ENCODE data around the gene DPP7.

DPP7 gene

DNA sequence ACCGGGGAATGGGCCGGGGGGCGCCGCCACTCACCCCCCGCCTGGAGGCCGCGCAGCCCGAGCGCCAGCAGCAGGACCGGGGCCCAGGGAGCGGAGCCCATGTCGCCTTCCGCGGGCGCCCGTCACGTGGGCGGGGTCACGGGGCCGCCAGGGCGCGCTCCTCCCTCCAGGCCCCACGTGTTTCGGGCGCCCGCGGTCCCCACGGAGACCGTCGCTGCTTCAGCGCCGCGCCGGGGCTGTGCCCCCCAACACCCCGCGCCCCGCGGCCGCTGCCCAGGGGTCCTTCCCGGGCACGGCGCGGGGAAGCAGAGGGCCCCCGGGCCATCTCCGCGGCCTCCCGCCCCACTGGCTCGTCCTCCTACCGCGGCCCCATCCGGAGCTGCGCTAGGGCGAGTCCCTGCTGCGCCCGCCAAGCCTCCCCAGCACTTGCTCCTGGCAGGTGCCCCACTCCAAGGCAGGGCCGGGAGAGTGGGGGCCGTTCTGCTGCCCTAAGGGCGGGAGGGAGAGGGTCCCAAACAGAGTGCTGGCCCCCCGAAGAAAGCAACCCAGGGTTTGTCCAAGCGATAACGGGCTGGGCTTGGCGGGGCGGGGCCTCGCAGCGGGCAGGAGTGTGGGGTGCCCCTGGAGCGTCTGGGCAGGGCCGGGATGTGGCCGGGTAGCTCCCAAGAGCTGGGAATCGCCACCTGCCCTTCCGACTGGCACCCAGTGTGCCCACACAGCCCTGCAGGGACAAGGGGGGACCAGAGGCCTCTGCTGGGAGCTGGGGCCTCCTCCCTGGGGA lies at the start of gene DPP7:
TSS of gene DPP7 (minus strand) at position 121 of the 781 bp plus-strand sequence. CDS start at position 101, 20 bp downstream.
- DNase-seq (ENCODE audit: low read depth in 2 of 3, low spot score in 2 of 3): peak; percentile 49 to 66 (median 65)

DNA sequence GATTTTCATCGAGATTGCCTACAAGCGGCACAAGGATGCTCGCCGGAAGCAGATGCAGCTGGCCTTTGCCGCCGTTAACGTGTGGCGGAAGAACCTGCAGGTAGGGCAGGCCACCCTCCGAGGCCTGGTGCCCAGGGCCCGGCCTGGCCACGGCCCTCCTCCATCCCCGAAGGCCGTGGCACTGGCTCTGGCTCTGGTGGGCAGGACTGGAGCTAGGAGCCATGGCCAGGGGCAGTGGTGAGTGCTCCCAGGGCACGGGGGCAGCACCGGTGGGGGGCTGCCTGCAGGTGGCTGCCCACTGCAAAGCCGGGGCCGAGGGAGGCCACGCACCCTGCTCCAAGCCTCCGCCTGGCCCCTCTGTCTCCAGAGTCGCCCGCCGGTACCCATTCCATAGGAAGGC lies 49.3 kb upstream of the DPP7 start:
- no peak for DNase-seq (ENCODE audit: low read depth in 2 of 3, low spot score in 2 of 3)

DNA sequence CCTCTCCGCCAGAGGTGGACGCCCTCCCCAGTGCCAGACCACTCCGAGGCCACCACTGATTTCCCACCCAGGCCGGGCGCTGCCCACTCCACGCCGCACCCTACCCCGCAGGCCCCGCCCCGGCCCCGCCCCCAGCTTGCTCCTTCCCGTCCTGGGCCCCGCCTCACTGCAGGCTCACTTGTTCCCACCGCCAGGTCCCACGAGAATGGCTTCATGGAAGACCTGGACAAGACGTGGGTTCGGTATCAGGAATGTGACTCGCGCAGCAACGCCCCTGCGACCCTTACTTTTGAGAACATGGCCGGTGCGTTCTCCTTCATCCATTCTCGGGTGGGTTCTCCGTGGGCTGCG lies 48.8 kb upstream of the DPP7 start:
- DNase-seq (ENCODE audit: low read depth in 2 of 3, low spot score in 2 of 3): no peak

DNA sequence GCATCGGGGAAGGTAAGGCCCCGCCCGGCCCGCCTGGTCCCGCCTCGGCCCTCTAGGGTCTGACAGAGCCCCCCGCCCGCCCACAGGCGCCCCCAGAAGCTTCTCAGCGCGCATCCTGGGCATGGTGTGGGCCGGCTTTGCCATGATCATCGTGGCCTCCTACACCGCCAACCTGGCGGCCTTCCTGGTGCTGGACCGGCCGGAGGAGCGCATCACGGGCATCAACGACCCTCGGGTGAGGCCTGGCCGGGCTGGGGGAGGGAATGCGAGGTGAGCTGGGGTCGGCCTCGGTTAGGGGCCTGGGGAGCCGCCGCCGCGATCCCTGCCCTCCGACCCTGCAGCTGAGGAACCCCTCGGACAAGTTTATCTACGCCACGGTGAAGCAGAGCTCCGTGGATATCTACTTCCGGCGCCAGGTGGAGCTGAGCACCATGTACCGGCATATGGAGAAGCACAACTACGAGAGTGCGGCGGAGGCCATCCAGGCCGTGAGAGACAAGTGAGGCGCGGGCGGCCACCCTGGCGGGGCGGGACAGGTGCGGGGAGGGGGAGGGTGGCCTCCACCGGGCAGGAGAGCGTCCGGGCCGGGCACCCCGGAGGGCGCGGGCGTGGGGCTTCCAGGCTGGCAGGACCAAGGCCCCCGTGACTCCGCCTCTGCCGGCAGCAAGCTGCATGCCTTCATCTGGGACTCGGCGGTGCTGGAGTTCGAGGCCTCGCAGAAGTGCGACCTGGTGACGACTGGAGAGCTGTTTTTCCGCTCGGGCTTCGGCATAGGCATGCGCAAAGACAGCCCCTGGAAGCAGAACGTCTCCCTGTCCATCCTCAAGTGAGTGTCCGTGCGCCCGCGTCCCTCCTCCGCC lies 48.2 kb upstream of the DPP7 start:
- DNase-seq (ENCODE audit: low read depth in 2 of 3, low spot score in 2 of 3): no peak

DNA sequence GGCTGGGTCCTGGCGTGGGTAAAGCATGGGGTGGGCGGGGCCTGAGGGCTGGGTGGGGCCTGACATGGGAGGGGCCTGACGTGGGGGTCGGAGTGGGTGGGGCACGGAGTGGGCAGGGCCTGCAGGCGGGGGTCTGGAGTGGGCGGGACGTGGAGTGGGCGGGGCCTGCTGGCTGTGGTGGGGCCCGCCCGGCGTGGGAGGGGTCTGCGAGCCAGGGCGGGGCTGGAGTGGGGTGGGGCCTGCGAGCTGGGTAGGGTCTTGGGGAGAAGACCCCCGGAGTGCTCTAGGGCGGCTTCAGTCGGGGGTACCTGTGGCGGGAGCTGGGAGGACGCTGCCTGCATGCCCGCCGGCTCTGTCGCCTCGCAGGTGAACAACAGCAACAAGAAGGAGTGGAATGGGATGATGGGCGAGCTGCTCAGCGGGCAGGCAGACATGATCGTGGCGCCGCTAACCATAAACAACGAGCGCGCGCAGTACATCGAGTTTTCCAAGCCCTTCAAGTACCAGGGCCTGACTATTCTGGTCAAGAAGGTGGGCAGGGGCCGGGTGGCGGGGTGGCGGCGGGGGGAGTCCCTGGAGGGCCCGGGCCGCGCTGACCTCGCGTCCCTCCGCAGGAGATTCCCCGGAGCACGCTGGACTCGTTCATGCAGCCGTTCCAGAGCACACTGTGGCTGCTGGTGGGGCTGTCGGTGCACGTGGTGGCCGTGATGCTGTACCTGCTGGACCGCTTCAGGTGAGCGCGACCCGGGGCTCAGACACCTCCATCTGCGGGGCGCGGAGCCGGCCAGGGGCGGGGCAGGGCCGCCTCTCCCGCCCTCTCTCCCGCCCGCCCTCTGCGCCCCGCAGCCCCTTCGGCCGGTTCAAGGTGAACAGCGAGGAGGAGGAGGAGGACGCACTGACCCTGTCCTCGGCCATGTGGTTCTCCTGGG lies 47.3 kb upstream of the DPP7 start:
- DNase-seq (ENCODE audit: low read depth in 2 of 3, low spot score in 2 of 3): no peak

DNA sequence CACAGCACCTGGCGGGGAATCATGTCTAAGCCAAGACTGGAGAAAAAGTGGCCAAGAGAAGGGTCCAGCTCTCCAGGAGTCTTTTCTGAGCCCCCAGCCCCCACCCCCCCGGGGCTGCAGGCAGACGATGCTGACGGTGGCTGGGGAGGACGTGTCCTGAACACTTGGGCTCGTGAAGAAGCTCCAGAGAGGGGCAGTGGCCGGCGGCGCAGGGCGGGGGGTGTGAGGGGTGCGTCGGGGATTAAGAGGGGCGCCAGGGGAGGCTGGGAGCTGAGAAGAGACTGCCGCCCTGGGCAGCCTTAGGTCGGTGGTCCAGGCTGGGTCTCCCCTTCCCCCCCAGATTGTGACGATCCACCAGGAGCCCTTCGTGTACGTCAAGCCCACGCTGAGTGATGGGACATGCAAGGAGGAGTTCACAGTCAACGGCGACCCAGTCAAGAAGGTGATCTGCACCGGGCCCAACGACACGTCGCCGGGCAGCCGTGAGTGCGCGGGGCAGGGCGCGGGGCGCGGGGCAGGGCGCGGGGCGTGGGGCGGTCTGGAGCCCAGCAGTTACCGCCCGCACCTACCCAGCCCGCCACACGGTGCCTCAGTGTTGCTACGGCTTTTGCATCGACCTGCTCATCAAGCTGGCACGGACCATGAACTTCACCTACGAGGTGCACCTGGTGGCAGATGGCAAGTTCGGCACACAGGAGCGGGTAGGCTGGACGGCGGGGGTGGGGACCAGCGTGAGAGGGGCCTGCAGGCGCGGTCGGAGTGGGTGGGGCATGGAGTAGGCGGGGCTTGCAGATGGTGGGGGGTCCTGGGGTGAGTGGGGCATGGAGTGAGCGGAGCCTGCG lies 46.4 kb upstream of the DPP7 start:
- no peak for DNase-seq (ENCODE audit: low read depth in 2 of 3, low spot score in 2 of 3)

DNA sequence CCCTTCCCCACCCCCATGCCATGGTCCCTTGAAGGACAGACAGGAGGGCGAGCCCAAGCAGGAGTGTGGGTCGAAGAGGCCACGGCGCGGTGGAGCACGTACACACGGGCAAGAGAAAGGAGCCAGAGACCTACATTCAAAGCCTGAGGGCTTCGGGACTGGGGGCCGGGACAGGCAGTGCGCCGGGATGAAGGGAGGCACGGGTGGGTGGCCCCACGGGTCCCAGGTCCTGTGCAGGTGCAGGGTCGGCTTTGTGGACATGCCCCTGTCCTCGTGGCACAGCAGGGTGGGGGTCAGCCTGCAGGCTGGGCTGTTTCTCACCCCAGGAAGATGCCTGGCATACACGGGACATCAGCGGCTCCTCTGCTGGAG lies 45.5 kb upstream of the DPP7 start:
- DNase-seq (ENCODE audit: low read depth in 2 of 3, low spot score in 2 of 3): no peak

DNA sequence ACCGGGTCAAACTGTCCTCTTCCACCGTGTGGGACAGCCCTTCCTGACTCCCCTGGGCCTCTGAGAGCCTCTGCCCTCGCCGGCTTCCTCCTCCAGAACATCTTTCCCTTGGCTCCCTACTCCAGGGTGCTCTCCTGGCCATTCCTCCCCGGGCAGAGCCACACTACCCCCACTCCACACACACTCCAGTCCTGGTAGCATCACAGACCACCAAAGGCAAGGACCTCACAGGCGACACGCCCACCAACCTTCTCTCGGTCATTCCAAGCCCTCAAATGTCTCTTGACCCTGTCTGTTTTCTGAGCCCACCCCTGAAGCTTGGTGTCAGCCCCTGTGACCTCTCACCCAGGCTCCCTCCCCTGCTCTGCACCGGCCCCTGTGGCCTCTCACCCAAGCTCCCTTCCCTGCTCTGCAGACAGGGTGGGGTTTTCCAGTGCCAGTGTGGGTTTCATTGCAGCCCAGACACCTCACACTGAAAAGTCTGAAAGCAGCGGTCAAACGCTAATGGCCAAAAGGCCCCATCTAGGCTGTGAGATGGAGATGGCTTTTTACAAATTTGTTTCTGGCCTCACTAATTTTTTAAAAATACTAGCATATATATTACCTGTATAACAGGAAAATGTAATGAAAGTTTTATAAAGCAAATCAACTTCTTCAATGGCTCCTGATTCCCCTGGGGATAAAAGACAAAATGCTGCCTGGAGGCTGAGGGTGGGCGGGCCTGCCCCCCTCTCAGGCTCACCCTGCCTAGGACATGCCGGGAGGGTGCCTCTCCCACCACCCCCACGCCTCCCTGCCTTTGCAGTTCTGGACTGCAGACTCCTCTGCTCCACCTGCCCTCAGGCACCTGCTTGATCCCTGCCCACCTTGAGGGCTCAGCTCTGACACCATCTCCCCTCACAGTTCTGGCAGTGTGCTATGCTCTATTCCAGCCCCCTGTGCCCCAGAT lies 44.8 kb upstream of the DPP7 start:
- DNase-seq (ENCODE audit: low read depth in 2 of 3, low spot score in 2 of 3): no peak

DNA sequence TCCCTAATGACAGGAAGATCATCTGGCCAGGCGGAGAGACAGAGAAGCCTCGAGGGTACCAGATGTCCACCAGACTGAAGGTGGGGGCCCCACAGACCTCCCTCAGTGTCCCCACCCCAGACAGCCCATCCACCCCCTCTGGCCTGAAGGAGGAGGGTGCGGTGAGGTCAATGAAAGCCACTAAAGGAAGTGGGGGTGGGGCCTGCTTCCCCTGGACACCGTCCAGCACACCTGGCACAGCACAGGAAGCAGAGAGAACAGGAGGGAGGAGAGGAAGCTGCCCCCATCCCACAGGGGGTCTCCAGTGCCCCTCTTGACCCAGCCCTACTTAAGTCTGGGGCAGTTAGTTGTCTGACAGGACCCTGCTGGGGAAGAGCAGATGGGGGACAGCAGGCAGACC lies 44.1 kb upstream of the DPP7 start:
- no peak for DNase-seq (ENCODE audit: low read depth in 2 of 3, low spot score in 2 of 3)

DNA sequence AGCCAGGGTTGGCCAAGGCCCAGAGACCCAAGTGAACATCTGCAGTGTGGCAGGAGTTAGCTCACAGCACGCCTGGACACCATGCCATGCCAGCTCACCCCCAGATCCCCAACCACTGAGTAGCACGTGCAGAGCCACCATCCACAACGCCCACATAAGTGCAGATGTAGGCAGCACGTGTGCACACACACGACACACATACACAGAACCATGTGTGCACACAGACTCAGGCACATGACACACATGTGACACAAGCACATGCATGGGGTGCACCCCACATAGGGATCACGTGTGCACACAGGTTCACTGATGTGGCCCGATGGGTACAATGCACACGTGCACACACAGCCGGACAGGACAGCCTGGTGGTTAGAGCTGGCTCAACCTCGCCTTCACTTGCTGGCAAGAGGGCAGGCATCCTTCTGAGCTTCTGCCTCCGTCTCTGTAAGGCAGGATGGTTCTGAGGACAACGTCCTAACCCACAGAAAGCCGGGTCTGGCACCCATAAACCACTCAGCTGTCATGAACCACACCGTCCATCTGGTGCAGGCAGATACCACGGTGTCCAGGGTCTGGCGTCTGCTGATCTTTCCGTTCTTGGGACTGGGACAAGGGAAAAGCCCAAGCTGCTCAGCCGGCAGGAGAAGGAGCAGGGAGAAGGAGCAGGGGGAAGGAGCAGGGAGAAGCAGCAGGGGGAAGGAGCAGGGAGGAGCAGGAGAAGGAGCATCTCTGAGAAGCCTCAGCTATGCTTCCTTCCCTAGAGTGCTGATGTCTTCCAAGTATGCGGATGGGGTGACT lies 43.3 kb upstream of the DPP7 start:
- DNase-seq (ENCODE audit: low read depth in 2 of 3, low spot score in 2 of 3): no peak

DNA sequence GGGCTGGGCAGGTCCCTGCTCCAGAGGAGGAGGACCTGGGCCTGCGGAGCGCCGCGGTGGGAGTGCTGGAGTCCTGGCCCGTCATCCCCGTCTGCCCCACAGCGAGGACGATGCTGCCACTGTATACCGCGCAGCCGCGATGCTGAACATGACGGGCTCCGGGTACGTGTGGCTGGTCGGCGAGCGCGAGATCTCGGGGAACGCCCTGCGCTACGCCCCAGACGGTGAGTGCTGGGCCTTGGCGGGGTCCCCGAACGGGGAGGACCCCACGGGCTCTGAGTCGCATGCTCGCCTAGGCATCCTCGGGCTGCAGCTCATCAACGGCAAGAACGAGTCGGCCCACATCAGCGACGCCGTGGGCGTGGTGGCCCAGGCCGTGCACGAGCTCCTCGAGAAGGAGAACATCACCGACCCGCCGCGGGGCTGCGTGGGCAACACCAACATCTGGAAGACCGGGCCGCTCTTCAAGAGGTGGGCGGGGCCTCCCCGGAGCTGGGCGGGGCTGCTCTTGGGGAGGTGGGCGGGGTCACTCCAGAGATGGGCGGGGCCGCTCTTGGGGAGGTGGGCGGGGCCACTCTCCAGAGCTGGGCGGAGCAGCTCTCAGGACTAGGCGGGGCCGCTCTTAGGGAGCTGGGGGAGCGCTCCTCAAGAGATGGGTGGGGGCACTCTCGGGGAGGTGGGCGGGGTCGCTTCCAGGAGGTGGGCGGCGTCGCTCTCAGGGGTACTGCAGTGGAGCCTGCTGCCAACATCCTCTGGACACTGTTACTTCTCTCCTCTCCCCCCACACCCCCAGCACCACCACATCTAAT lies 42.2 kb upstream of the DPP7 start:
- DNase-seq (ENCODE audit: low read depth in 2 of 3, low spot score in 2 of 3): peak in 1 of 3 experiments; percentile 68

DNA sequence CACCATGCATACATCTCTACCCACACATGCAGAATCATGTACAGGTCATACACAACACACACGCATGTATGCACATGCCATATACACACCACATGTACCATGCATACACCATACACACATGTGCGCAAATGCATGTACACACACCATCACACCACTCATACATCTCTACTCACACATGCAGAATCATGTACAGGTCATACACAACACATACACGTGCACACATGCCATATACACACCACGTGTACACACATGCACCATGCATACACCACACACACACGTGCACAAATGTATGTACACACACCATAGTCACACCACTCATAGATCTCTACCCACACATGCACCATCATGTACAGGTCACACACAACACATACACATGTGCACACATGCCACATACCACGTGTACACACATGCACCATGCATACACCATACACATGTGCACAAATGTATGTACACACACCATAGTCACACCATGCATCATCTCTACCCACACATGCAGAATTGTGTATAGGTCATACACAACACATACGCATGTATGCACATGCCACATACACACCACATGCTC lies 38.4 kb upstream of the DPP7 start:
- DNase-seq (ENCODE audit: low read depth in 2 of 3, low spot score in 2 of 3): no peak

DNA sequence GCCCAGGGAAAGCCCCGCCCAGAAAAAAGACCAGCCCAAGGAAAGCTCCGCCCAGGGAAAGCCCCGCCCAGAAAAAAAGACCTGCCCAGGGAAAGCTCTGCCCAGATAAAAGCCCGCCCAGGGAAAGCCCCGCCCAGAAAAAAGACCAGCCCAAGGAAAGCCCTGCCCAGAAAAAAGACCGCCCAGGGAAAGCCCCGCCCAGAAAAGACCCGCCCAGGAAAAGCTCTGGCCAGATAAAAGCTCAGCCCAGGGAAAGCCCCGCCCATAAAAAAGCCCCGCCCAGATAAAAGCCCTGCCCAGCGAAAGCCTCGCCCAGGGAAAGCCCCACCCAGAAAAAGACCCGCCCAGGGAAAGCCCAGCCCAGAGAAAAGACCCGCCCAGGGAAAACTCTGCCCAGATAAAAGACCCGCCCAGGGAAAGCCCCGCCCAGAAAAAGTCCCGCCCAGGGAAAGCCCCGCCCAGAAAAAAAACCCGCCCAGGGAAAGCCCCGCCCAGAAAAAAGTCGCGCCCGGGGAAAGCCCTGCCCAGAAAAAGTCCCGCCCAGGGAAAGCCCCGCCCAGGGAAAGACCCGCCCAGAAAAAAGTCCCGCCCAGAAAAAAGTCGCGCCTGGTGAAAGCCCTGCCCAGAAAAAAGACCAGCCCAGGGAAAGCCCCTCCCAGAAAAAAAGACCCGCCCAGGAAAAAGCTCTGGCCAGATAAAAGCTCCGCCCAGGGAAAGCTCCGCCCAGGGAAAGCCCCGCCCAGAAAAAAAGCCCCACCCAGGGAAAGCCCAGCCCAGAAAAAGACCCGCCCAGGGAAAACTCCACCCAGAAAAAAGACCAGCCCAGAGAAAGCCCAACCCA lies 36.3 kb upstream of the DPP7 start:
- peak in 2 of 3 experiments; percentile 49 to 69 for DNase-seq (ENCODE audit: low read depth in 2 of 3, low spot score in 2 of 3)

DNA sequence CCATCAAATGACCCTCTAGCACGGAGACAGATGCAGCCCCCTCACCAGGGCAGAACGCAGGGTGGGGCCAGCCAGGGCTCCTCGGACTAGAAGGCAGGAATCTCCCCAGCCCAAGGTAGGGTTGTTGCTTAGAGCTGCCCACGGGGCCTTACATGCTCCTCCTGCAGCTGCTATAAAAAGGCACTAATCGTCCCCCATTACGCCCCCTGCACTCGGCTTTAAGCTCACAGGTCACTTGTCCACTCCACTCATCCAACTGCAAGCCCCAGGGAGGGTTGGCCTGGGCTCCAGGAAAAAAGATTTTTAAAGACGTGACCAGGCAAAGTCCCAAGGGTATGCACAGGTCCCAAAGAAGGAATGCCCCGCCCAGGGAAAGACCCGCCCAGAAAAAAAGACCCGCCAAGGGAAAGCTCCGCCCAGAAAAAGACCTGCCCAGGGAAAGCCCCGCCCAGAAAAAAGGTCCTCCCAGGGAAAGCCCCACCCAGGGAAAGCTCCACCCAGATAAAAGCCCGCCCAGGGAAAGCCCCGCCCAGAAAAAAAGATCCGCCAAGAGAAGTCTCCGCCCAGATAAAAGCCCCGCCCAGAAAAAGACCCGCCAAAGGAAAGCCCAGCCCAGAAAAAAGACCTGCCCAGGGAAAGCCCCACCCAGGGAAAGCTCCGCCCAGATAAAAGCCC lies 35.5 kb upstream of the DPP7 start:
- no peak for DNase-seq (ENCODE audit: low read depth in 2 of 3, low spot score in 2 of 3)

DNA sequence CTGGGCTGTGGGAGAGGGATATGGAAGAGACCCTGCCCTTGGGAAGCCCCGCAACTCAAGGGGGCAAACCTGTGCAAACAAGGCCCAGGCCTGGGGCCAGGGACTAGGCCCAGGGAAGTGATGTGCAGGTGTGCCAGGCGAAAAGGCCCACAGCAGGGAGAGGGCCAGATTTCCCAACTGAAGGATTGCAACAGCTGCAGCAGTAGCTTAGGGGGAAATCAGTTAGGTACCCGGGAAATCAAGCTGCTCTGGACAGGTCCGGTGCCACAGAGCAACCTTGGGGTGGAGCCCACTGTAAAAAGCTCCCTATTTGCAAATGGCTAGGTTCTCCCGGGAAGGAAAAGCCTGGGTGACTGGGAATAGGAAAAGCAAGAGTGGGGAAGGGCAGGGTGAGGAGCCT lies 34.8 kb upstream of the DPP7 start:
- DNase-seq (ENCODE audit: low read depth in 2 of 3, low spot score in 2 of 3): no peak

DNA sequence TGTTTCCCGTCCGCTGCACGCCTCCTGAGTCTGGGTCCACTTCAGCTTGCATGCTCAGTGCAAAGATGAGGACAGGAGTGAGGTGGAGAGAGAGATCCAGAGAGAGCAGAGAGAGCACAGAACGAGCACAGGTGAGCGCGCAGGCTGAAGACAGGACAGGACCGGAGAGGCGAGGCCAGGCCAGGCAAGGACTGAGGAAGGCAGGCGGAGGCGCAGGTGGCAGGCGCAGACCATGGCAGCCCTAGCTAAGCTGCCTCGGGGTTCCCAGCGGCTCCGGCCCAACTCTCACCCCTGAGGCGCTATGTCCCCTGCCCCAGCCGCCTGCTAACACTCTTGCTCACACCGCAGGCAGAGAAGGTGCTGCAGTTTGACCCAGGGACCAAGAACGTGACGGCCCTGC lies 34.1 kb upstream of the DPP7 start:
- no peak for DNase-seq (ENCODE audit: low read depth in 2 of 3, low spot score in 2 of 3)
